KMS-11 (cell line): ENCODE data around the gene KCNA2.

ENCODE experiments used
- H2AFZ ChIP-seq: fragments of 200-600 bp; sonication (generic); 2 replicates; pipeline ENCODE4 v1.6.1; 2016; ENCODE audit warnings: antibody characterized with exemption, mixed run types, low read depth
- H3K27ac ChIP-seq: fragments of 200-600 bp; sonication (generic); 2 replicates; pipeline ENCODE4 v1.6.1; 2016; ENCODE audit warnings: mild to moderate bottlenecking, mixed run types
- H3K27me3 ChIP-seq: fragments of 200-600 bp; sonication (generic); 2 replicates; pipeline ENCODE4 v1.6.1; 2017; ENCODE audit warnings: mild to moderate bottlenecking, low read depth, mixed run types, moderate library complexity; ENCODE audit not compliant: insufficient read depth
- H3K36me3 ChIP-seq: fragments of 200-600 bp; sonication (generic); 2 replicates; pipeline ENCODE4 v1.6.1; 2017; ENCODE audit warnings: mild to moderate bottlenecking, mixed run types; ENCODE audit not compliant: insufficient read depth
- H3K4me1 ChIP-seq: fragments of 200-600 bp; sonication (generic); 2 replicates; pipeline ENCODE4 v1.6.1; 2016; ENCODE audit warnings: mild to moderate bottlenecking, low read depth, mixed run types; ENCODE audit not compliant: poor library complexity, severe bottlenecking
- H3K4me2 ChIP-seq: fragments of 200-600 bp; sonication (generic); 2 replicates; pipeline ENCODE4 v1.7.0; 2016; ENCODE audit warnings: mild to moderate bottlenecking, mixed run types
- H3K4me3 ChIP-seq: fragments of 200-600 bp; sonication (generic); IDR thresholded peaks from 2 replicates; pipeline ENCODE4 v1.6.1; 2017; ENCODE audit warnings: low read depth, low read length, mixed read lengths; ENCODE audit not compliant: insufficient read depth
- H3K79me2 ChIP-seq: fragments of 200-600 bp; sonication (generic); 2 replicates; pipeline ENCODE4 v1.6.1; 2016; ENCODE audit warnings: low read depth, mixed run types; ENCODE audit not compliant: insufficient read depth
- H3K9ac ChIP-seq: fragments of 200-600 bp; sonication (generic); 2 replicates; pipeline ENCODE4 v1.6.1; 2016; ENCODE audit warnings: mild to moderate bottlenecking, mixed run types
- H4K20me1 ChIP-seq: fragments of 200-600 bp; sonication (generic); 2 replicates; pipeline ENCODE4 v1.6.1; 2016; ENCODE audit warnings: mild to moderate bottlenecking, mixed run types; ENCODE audit not compliant: insufficient read depth
- CTCF ChIP-seq: fragments of 200-600 bp; sonication (generic); conservative IDR thresholded peaks from 2 replicates; pipeline ENCODE4 v1.6.1; 2017; ENCODE audit warnings: low read depth, mild to moderate bottlenecking, antibody characterized with exemption, low read length, moderate library complexity, mixed read lengths

KCNA2 gene

GRCh38 chr1:110548381-110548780 lies 57.8 kb downstream of the KCNA2 start:
- Histone ChIP-seq H2AFZ (no peak overlapping the region), H4K20me1 (no peaks in the 10 kb centered on the region), H3K79me2 (no peaks in the 10 kb centered on the region), H3K9ac (no peak overlapping the region), H3K27ac (no peak overlapping the region), H3K27me3 (no peaks in the 10 kb centered on the region; the same call in 1 of the 2 replicates), H3K36me3 (no peaks in the 10 kb centered on the region), H3K4me2 (no peak overlapping the region), H3K4me3 (no peak overlapping the region), H3K4me1 (no peaks in the 10 kb centered on the region)
- peak; percentile 28; the same call in 1 of the 2 replicates for TF ChIP-seq CTCF

GRCh38 chr1:110547017-110547416 lies 59.1 kb downstream of the KCNA2 start:
- H3K79me2 ChIP-seq: no peaks in the 10 kb centered on the region
- no peak overlapping the region for H3K4me2 ChIP-seq
- H3K36me3 ChIP-seq: no peaks in the 10 kb centered on the region
- no peaks in the 10 kb centered on the region for H3K27me3 ChIP-seq
- TF ChIP-seq CTCF: no peak
- H3K4me3 ChIP-seq: no peak overlapping the region
- no peaks in the 10 kb centered on the region for H4K20me1 ChIP-seq
- no peak overlapping the region for H2AFZ ChIP-seq
- no peak overlapping the region for H3K27ac ChIP-seq
- no peaks in the 10 kb centered on the region for H3K4me1 ChIP-seq
- H3K9ac ChIP-seq: no peak overlapping the region

GRCh38 chr1:110545492-110545891 lies 60.7 kb downstream of the KCNA2 start:
- Histone ChIP-seq H3K4me2 (no peak overlapping the region), H3K9ac (no peak overlapping the region), H2AFZ (no peak overlapping the region), H3K4me1 (no peaks in the 10 kb centered on the region), H3K27me3 (no peaks in the 10 kb centered on the region), H3K79me2 (no peaks in the 10 kb centered on the region), H3K4me3 (no peak overlapping the region), H3K36me3 (no peaks in the 10 kb centered on the region), H3K27ac (no peak overlapping the region), H4K20me1 (no peaks in the 10 kb centered on the region)
- TF ChIP-seq CTCF: no peak

GRCh38 chr1:110544753-110545152 lies 61.4 kb downstream of the KCNA2 start:
- Histone ChIP-seq H4K20me1 (no peaks in the 10 kb centered on the region), H3K4me2 (no peak overlapping the region), H3K4me1 (no peaks in the 10 kb centered on the region), H3K4me3 (no peak overlapping the region), H3K36me3 (no peaks in the 10 kb centered on the region), H3K27me3 (no peaks in the 10 kb centered on the region), H2AFZ (no peak overlapping the region), H3K9ac (no peak overlapping the region), H3K27ac (no peak overlapping the region), H3K79me2 (no peaks in the 10 kb centered on the region)
- TF ChIP-seq CTCF: no peak
